Common myeloid progenitor, CD34-positive (primary cell): ENCODE results near the gene SMAD5.

Source experiments
- CTCF ChIA-PET: fragments of 350-600 bp; sonication (Branson Sonifier 250); formaldehyde crosslinking; loops from one replicate; lab custom pipeline; 2021; ENCODE audit warnings: antibody characterized with exemption; lab: Charles Lee
- POLR2A ChIA-PET: fragments of 350-600 bp; sonication (Branson Sonifier 250); formaldehyde crosslinking; loops from one replicate; lab custom pipeline; 2021; ENCODE audit warnings: antibody characterized with exemption; lab: Charles Lee
- DNase-seq, 3 donors: peaks; one replicate each; pipeline versions ENCODE4 v3.0.0 to v3.0.0-alpha.2; 2013
- H3K27ac ChIP-seq, 2 experiments: 1 replicate in 1 of 2; 2 replicates in 1 of 2; pipeline ENCODE4 v1.7.0; 2013; ENCODE audit warnings: inconsistent platforms in 2 of 2, low read length in 2 of 2, mild to moderate bottlenecking in 2 of 2, low read depth in 1 of 2, moderate library complexity in 1 of 2; ENCODE audit not compliant: severe bottlenecking in 2 of 2, insufficient read depth in 1 of 2, poor library complexity in 1 of 2
- H3K27me3 ChIP-seq, 5 experiments: replicated peaks in 2 of 5; 1 replicate in 3 of 5; 2 replicates in 2 of 5; pipeline versions ENCODE4 v1.6.1 to v1.7.0; 2013; ENCODE audit warnings: low read length in 4 of 5, mild to moderate bottlenecking in 2 of 5, moderate library complexity in 2 of 5, inconsistent platforms in 1 of 5; ENCODE audit not compliant: insufficient read depth in 5 of 5, control insufficient read depth in 4 of 5
- H3K36me3 ChIP-seq, 4 experiments: 1 replicate in 2 of 4; 2 replicates in 2 of 4; pipeline versions ENCODE4 v1.6.1 to v1.7.0; 2013; ENCODE audit warnings: low read length in 3 of 4, control low read depth in 1 of 4, mild to moderate bottlenecking in 1 of 4; ENCODE audit not compliant: control insufficient read depth in 4 of 4, insufficient read depth in 4 of 4
- H3K4me1 ChIP-seq, 4 experiments: 1 replicate in 3 of 4; 2 replicates in 1 of 4; pipeline versions ENCODE4 v1.6.1 to v1.7.1; 2013; ENCODE audit warnings: low read length in 3 of 4, mild to moderate bottlenecking in 3 of 4, control low read depth in 1 of 4, inconsistent platforms in 1 of 4, moderate library complexity in 1 of 4; ENCODE audit not compliant: control insufficient read depth in 4 of 4, insufficient read depth in 4 of 4; ENCODE audit errors: control extremely low read depth in 1 of 4
- H3K4me3 ChIP-seq, 7 experiments: 1 replicate in 4 of 7; 2 replicates in 3 of 7; pipeline versions ENCODE4 v1.5.1 to v1.7.0; 2013; ENCODE audit warnings: mild to moderate bottlenecking in 7 of 7, low read length in 6 of 7, moderate library complexity in 6 of 7, inconsistent platforms in 2 of 7, low read depth in 2 of 7, control low read depth in 1 of 7; ENCODE audit not compliant: insufficient read depth in 4 of 7, control insufficient read depth in 1 of 7; ENCODE audit errors: extremely low read depth in 1 of 7
- H3K9me3 ChIP-seq, 5 experiments: 1 replicate in 4 of 5; 2 replicates in 1 of 5; pipeline versions ENCODE4 v1.6.1 to v1.7.1; 2013; ENCODE audit warnings: low read length in 4 of 5, mild to moderate bottlenecking in 2 of 5, inconsistent platforms in 1 of 5, low read depth in 1 of 5, moderate library complexity in 1 of 5; ENCODE audit not compliant: control insufficient read depth in 4 of 5, insufficient read depth in 2 of 5; ENCODE audit errors: control extremely low read depth in 1 of 5
- WGBS: methylation state at CpG from one replicate; pipeline ENCODE4 v1.1.5; 2013; ENCODE audit not compliant: insufficient coverage; 5-methylcytosine and 5-hydroxymethylcytosine counted together

SMAD5 gene

DNA sequence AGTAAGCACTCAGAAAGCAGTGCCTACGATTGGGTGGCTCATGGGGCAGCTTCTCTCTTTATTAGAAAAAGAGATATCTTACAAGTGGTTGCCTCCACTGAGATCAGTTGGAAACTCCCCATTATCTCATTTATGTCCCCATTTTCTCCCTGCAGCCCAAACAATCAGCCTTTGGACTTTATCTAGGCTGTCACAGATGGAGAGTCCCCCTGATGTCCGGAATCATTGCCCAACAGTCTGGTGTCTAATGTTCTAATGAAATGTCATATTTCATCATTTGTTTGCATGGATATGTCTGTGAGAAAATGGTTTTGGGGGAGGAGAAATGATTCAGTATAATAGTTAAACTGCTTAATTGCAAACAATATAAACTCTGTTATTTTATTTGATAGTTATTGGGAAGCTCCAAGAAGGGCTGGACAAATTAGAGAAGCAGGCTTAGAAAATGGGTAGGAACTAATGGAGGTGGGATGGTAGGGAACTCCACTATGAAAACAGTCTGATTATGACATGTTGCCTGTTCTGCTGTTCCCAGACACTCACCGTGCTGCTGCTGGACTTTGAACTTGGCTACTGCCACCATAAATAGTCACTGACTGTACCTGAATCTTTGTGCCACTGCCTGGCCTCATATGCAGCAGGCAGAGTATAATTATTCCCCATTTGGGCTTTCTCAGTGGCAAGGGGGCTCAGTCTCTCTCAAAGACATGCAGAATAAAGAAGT is 38.3 kb upstream of the SMAD5 start:
- no peaks in the 10 kb centered on the region for H3K9me3 ChIP-seq
- no peak overlapping the region for H3K4me3 ChIP-seq
- no peaks in the 10 kb centered on the region for H3K36me3 ChIP-seq
- CTCF ChIA-PET = no interaction called here
- no peak overlapping the region for H3K27ac ChIP-seq
- no peak for DNase-seq
- H3K27me3 ChIP-seq = peaks cover 0 to 19% (median 7%) of the 10 kb centered on the region in 5 experiments
- no peaks in the 10 kb centered on the region for H3K4me1 ChIP-seq
- POLR2A ChIA-PET = no interaction called here
- 97% methylated on average over 2 of the region's 3 CpGs for WGBS

DNA sequence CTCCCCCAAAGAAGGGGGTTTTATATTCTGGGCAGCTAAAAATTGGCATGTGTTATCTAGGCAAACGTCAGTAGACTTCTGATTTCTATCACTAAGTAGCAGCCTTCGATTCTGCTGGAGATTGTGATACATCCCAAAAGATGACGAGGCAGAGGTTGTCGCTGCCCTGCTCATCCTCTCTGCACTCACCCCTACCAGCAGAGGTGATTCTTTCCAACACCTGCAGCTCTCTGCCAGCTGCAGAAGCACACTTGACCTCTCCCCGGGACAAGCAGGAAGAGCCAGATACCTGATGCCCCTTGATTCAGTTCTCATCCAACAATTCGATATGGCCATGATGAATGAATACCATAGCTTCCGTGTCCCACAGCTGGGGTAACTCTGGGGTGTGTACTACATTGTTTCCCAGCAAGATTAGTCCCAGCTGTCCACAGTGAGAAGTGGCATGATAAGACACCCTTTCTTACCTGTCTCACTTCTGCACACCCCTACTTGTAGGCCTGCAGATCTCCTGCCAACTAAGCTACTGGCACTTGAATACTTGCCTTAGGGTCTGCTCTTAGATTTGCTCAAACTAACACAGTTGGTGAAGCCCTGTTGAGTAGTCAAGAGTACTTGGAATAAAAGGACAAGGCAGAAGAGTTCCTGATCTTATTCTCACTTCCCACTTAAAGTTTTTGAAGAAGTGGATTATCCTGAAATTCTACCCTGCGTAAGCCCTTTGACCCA is 37.6 kb upstream of the SMAD5 start:
- Histone ChIP-seq H3K27ac (no peak overlapping the region), H3K9me3 (no peaks in the 10 kb centered on the region), H3K27me3 (peaks cover 0 to 19% (median 7%) of the 10 kb centered on the region in 5 experiments), H3K36me3 (no peaks in the 10 kb centered on the region), H3K4me3 (no peak overlapping the region), H3K4me1 (no peaks in the 10 kb centered on the region)
- ChIA-PET CTCF (no interaction called here), POLR2A (no interaction called here)
- DNase-seq = no peak
- 95% methylated on average over 7 of the region's 8 CpGs for WGBS

- no peaks in the 10 kb centered on the region for H3K9me3 ChIP-seq
- no peak overlapping the region for H3K4me3 ChIP-seq
- DNase-seq = no peak
- no peaks in the 10 kb centered on the region for H3K36me3 ChIP-seq
- H3K27ac ChIP-seq = no peak overlapping the region
- peaks cover 0 to 19% (median 12%) of the 10 kb centered on the region in 5 experiments for H3K27me3 ChIP-seq
- H3K4me1 ChIP-seq = no peaks in the 10 kb centered on the region
- CTCF ChIA-PET = interaction anchor here (0.5 to 0.7 kb wide), 3 partner anchors 16 to 796 kb away, joined by 3 read pairs; no protein-coding TSS in a partner anchor
- 56% methylated on average over 3 of the region's 4 CpGs for WGBS
- POLR2A ChIA-PET = no interaction called here
These were observed 34.5 kb upstream of the SMAD5 start for GRCh38 chr5:136098176-136098575.

GRCh38 chr5:136099870-136100269 is 32.8 kb upstream of the SMAD5 start:
- no peak overlapping the region for H3K4me3 ChIP-seq
- ChIA-PET POLR2A (no interaction called here), CTCF (no interaction called here)
- H3K27ac ChIP-seq = no peak overlapping the region
- no peaks in the 10 kb centered on the region for H3K36me3 ChIP-seq
- H3K4me1 ChIP-seq = no peaks in the 10 kb centered on the region
- peaks cover 0 to 16% (median 13%) of the 10 kb centered on the region in 5 experiments for H3K27me3 ChIP-seq
- no peaks in the 10 kb centered on the region for H3K9me3 ChIP-seq
- no CpG with 5 or more reads among the region's 3 CpGs for WGBS
- no peak for DNase-seq

DNA sequence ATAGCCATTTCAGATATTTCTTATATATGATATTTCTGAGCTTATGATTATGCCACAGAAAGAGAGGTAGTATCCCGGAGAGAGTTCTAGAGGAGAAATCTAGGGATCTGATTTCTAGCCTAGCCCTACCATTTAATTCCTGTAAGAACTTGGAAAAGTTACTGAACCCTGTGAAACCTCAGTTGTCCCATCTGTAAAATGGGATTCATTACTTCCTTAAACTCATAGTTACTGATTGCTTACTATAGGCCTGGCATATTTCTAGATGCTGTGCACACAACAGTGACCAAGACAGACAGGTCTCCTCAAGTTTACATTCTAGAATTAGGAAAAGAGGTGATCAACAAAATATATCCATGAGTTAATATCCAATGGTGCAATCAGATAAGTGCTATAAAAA is 30.8 kb upstream of the SMAD5 start:
- CTCF ChIA-PET = interaction anchor here (1.6 kb wide), 1 partner anchor 13 kb away, joined by 3 read pairs; no protein-coding TSS in a partner anchor
- H3K36me3 ChIP-seq = no peaks in the 10 kb centered on the region
- 100% methylated on average over 1 of the region's 1 CpG for WGBS

DNA sequence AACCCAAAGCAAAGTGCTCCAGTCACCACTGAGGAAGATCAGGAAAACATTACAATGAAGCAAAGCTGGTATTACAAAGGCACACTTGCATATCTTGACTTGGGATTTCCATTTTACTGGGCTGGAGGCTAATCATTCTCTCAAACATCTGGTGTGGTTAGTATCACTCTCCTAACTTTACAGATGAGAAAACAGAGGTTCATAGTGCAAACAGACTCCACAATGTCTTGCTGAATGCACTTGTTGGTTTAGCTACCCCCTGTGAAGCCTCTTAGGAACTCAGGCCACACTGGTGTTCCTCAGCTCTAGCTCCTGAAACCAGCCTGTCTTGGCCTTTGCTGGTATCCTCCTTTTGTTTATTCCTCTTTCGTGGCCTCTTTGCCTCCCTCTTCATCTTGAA is 29.5 kb upstream of the SMAD5 start:
- Histone ChIP-seq H3K27me3 (peaks cover 0 to 16% (median 1%) of the 10 kb centered on the region in 5 experiments), H3K4me3 (no peak overlapping the region), H3K4me1 (no peaks in the 10 kb centered on the region), H3K9me3 (no peaks in the 10 kb centered on the region), H3K36me3 (no peaks in the 10 kb centered on the region), H3K27ac (no peak overlapping the region)
- POLR2A ChIA-PET = no interaction called here
- WGBS = 100% methylated on average over 1 of the region's 1 CpG
- DNase-seq = no peak
- CTCF ChIA-PET = interaction anchor here (1.6 kb wide), 1 partner anchor 12 kb away, joined by 3 read pairs; no protein-coding TSS in a partner anchor

More for the DNA sequence above, 30.8 kb upstream of the SMAD5 start:
- no peaks in the 10 kb centered on the region for H3K9me3 ChIP-seq
- H3K4me1 ChIP-seq = no peaks in the 10 kb centered on the region
- H3K27me3 ChIP-seq = peaks cover 0 to 14% (median 10%) of the 10 kb centered on the region in 5 experiments
- no peak overlapping the region for H3K27ac ChIP-seq
- H3K4me3 ChIP-seq = no peak overlapping the region
- POLR2A ChIA-PET = no interaction called here
- DNase-seq = no peak
